ENCODE measurements around the gene ZC3H12A. TPM values are rescaled to one million over a fixed set of nuclear protein-coding genes. Genes with fewer than 3 reads are reported as not detected.
A peak's percentile ranks its signal among the peaks of the same experiment; 100 is the strongest.

Gene ZC3H12A
- total RNA-seq, 1 experiment from 2014 or later: 51.4 TPM

DNA sequence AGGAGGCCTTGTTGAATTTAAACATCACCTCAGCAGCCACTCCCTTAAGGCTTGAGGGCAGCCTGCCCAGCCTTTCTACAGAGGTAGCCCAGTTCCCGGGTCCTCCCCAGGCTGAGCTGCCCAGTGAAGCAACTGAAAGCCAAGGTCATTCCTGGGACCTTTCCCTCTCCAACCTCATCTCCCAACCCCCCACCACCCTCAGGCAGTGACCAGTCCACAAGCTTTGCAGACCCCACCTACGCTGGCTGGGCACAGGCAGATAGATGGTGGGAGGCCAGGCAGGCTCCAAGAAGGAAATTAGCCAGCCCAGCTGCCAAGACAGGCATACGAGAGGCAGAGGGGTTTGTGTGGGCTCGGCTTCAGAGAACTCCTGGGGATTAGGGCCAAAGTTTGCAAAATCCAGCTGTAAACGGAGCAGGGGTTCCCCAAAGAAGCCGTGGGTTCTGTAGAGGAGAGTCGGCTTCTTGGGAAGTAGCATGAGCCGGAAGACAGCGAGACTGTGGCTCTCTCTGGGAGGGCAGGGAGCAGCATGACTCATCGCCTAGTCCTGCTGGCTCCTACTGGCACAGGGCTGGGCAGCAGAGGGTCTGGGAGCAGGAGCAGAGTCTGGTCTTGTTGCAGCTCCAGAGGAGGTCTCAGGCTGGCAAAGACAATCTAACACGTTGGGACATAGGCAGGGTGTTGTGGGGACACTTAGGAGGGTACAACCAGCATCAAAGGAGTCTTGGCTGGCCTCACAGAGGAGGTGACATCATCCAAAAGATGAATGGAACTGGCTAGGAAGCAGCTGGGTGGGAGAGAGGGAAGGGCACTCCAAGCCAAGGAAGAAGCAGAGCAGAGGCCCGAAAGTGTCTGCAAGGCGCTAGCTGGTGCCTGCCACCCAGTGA, 2.8 kb upstream of the ZC3H12A start:
- Mint-ChIP-seq H3K9me3 (ENCODE audit: unreplicated experiment) (no peaks in the 10 kb centered on the region), H3K4me3 (ENCODE audit: unreplicated experiment) (peak overlapping the region; percentile 67), H3K27me3 (ENCODE audit: insufficient read depth, unreplicated experiment) (no peaks in the 10 kb centered on the region), H3K4me1 (ENCODE audit: insufficient read depth, unreplicated experiment) (peaks cover 36% of the 10 kb centered on the region), H3K27ac (ENCODE audit: low read depth, unreplicated experiment) (peak overlapping the region; percentile 86), H3K36me3 (ENCODE audit: insufficient read depth, unreplicated experiment) (peaks cover 17% of the 10 kb centered on the region)
- intact Hi-C loops (cut with micrococcal nuclease): loop anchor here (10.0 kb wide), 3 partner anchors 63 to 333 kb away; partner anchors contain the start of genes C1orf122, GNL2 and YRDC
- TF ChIP-seq, protein P1, sequence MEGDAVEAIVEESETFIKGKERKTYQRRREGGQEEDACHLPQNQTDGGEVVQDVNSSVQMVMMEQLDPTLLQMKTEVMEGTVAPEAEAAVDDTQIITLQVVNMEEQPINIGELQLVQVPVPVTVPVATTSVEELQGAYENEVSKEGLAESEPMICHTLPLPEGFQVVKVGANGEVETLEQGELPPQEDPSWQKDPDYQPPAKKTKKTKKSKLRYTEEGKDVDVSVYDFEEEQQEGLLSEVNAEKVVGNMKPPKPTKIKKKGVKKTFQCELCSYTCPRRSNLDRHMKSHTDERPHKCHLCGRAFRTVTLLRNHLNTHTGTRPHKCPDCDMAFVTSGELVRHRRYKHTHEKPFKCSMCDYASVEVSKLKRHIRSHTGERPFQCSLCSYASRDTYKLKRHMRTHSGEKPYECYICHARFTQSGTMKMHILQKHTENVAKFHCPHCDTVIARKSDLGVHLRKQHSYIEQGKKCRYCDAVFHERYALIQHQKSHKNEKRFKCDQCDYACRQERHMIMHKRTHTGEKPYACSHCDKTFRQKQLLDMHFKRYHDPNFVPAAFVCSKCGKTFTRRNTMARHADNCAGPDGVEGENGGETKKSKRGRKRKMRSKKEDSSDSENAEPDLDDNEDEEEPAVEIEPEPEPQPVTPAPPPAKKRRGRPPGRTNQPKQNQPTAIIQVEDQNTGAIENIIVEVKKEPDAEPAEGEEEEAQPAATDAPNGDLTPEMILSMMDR (IDR thresholded peaks at IDR 0.05; ENCODE audit: unreplicated experiment): no peak
- CTCF ChIA-PET: interaction anchor here (0.5 to 10.4 kb wide), 10 partner anchors 11 to 901 kb away, joined by 3 to 144 read pairs (median 4); partner anchors contain the start of genes CDCA8 and MEAF6
- DNase-seq (ENCODE audit: unreplicated experiment): peak; percentile 93
- BruUV-seq (replicated peaks): no TSS peak
- POLR2A ChIA-PET: interaction anchor here (0.6 to 10.2 kb wide), 13 partner anchors 8 to 1145 kb away, joined by 3 to 159 read pairs (median 4); partner anchors contain the start of genes CDCA8, GNL2, MEAF6 and YRDC

DNA sequence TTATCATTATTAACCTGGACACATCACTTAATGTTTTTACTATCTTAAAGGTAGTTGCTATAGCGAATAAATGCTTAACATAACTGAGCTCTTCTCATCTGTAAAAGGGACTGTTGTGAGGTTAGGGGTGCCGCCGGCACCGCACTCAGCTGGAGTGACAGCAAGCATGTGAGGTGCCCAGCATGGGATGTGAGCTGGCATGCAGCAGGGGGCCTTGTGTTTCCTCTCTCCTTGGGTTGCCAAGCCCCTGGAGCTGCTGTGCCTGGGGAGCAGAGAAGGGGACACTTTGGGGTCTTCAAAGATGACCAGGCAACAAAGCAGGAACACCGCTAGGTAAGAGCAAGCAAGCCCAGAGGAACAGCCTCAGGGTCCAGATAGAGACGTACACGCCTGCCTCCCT, 2.1 kb upstream of the ZC3H12A start:
- H3K9me3 Mint-ChIP-seq (ENCODE audit: unreplicated experiment): no peaks in the 10 kb centered on the region
- ChIA-PET POLR2A (interaction anchor here (0.6 to 10.2 kb wide), 10 partner anchors 7 to 1146 kb away, joined by 3 to 159 read pairs (median 6); partner anchors contain the start of genes CDCA8 and MEAF6), CTCF (interaction anchor here (0.6 to 10.4 kb wide), 7 partner anchors 16 to 1323 kb away, joined by 3 to 144 read pairs (median 4); partner anchors contain the start of genes CDCA8 and TRAPPC3)
- peak overlapping the region; percentile 67 for H3K4me3 Mint-ChIP-seq (ENCODE audit: unreplicated experiment)
- peaks cover 24% of the 10 kb centered on the region for H3K36me3 Mint-ChIP-seq (ENCODE audit: insufficient read depth, unreplicated experiment)
- H3K27ac Mint-ChIP-seq (ENCODE audit: low read depth, unreplicated experiment): peak overlapping the region; percentile 86
- DNase-seq (ENCODE audit: unreplicated experiment): peak; percentile 16
- H3K27me3 Mint-ChIP-seq (ENCODE audit: insufficient read depth, unreplicated experiment): no peaks in the 10 kb centered on the region
- BruUV-seq (replicated peaks): no TSS peak
- TF ChIP-seq, protein P1 (IDR thresholded peaks at IDR 0.05; ENCODE audit: unreplicated experiment): no peak
- intact Hi-C loops (cut with micrococcal nuclease): loop anchor here (10.0 kb wide), 3 partner anchors 63 to 333 kb away; partner anchors contain the start of genes C1orf122, GNL2 and YRDC
- H3K4me1 Mint-ChIP-seq (ENCODE audit: insufficient read depth, unreplicated experiment): peaks cover 36% of the 10 kb centered on the region

DNA sequence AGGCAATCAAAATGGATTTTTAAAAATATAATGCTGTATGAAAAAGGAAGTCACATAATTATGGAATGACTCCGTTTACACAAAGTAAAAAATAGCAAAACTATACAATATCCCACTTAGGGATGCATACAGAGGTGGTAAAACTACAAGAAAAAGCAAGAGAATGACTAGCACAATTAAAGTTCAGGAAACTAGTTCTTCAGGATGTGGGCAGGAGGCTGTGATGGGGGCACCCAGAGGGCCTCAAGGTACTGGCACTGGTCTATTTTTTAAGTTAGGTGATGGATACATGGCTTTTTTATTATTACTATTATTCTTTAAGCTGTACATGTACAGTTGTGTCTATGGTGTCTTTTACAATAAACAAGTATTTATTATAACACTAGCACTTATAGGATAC, 1.4 kb upstream of the ZC3H12A start:
- BruUV-seq (replicated peaks): no TSS peak
- CTCF ChIA-PET: interaction anchor here (1.0 to 10.4 kb wide), 3 partner anchors 15 to 1324 kb away, joined by 3 to 144 read pairs (median 75); partner anchors contain the start of gene TRAPPC3
- TF ChIP-seq, protein P1 (IDR thresholded peaks at IDR 0.05; ENCODE audit: unreplicated experiment): no peak
- POLR2A ChIA-PET: interaction anchor here (7.4 to 10.2 kb wide), 4 partner anchors 9 to 41 kb away, joined by 79 to 159 read pairs (median 140); partner anchors contain the start of gene MEAF6
- Mint-ChIP-seq H3K36me3 (ENCODE audit: insufficient read depth, unreplicated experiment) (peaks cover 31% of the 10 kb centered on the region), H3K4me1 (ENCODE audit: insufficient read depth, unreplicated experiment) (peaks cover 39% of the 10 kb centered on the region), H3K27ac (ENCODE audit: low read depth, unreplicated experiment) (peak overlapping the region; percentile 86), H3K27me3 (ENCODE audit: insufficient read depth, unreplicated experiment) (no peaks in the 10 kb centered on the region), H3K4me3 (ENCODE audit: unreplicated experiment) (peak overlapping the region; percentile 89), H3K9me3 (ENCODE audit: unreplicated experiment) (no peaks in the 10 kb centered on the region)
- intact Hi-C loops (cut with micrococcal nuclease): loop anchor here (10.0 kb wide), 3 partner anchors 62 to 332 kb away; partner anchors contain the start of genes C1orf122, GNL2 and YRDC
- DNase-seq (ENCODE audit: unreplicated experiment): no peak
